Pons (tissue), 1 donor: ENCODE measurements around the gene PARP4.
"Not testable (repeated sequence)": the region's sequence is repeated elsewhere in the genome, so short reads cannot be mapped to it uniquely, and the experiment has no call there.

Experiments
- DNase-seq: peaks from one replicate; pipeline ENCODE4 v3.0.0-alpha.2; 2016; ENCODE audit warnings: low spot score

The PARP4 gene

DNA sequence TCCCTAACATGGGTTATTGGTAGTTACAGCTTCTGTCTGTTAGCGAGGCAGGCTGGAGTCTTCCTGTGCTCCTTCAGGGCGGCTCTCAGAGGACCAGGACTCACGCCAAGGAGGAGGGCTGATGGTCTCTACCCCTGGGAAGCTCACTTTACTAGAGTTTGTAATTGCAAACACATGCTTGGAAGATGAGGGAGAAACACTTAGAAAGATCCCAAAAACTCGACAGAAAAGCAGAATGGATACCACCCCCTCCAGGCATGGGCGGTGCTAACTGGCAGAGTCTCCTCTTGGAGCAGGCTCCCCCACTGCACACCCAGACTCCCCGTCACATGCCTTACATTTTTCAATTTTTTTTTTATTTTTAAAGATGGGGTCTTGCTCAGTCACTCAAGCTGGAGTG lies 62.0 kb downstream of the PARP4 start:
- DNase-seq, result no peak

DNA sequence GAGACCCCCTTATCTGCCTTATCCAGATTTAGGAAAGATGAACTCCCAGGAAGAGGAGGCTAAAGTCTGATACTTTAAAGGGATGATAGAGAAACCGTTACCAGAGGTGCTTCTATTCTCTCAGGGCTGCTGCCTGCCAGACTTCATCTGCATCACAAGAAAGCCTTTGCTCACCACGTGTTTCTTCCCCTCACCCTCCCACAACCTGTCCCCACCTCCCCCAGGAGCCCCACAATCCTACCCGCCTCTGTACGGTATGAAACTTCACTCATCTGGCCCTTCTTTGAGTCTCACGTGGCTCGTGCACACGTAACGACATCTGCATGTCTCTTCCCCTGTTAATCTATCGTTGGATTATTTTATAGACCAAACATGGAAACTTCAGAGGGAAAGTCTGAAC lies 67.7 kb downstream of the PARP4 start:
- not testable (repeated sequence) for DNase-seq

DNA sequence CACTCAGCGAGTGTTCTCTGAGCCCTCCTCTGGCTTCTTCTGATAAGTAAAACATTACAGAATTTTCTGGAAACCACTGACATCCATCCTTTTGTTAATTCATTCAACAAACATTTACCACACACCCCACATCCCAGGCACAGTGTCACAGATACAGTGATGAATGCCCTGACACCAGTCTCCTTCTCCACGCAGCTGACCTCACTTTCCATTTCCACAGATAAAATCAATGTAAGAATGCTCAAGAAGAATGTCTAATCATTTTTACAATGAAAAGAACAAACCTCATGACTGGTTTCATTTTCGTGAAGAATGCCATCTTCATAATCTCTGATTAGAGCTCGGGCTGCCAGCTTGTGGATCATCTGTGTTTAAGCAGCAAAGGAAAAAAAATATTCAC lies 69.2 kb downstream of the PARP4 start:
- DNase-seq, result no peak

DNA sequence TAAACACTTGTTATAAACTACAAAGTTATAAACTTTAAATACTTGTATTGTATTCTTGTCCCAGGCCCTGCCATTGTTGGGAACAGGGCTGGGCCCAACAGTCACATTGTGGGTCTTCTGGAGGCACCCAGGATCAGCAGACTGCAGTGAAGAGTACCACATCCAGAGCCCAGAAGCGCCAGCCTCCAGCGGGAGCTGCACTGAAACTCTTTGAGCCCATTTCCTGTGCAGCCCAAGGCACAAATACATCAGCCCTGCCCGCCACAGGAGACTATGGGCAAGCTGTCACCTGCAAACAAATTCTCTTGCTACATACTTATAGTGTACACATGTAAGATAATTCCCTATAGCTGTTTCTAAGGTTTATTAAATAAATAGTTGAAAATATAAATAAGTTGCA lies 86.5 kb downstream of the PARP4 start:
- DNase-seq, result not testable (repeated sequence)

DNA sequence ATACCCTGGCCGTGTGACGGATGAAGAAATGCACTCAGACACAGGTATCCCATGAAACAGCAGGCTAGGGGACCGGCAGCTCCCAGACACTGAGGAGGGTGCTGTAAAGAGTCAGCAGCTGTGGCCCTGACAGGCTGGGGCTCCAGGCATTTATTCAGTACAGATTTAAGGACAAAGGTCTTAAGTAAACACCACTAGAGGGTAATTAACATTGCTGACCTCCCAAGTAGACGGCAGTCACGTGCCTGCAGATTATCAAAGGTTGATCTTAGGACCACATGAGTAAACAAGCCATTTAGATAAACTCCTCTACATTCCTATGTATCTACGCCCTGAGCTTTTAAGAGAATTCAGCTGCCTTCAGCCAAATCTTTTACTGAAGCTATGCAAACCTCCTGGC lies 92.9 kb downstream of the PARP4 start:
- DNase-seq, result not testable (repeated sequence)

DNA sequence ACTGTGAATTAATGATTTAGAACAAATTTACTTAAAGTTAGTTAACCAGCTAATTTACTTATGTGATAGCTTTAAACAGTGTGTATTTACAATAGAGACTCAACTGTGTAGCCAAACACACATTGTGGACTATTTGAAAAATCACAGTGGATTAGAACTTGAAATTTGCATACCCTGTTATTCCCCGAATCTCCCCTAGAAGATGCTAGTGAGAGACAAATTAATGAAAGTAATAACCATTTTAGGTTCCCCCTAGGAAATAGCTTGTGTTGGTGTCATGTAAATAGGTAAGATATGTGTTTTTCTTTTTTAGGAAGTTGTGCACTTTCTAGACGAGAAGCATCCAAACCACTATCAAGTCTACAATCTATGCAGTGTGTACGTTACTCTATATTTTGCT lies 104.7 kb downstream of the PARP4 start:
- no peak for DNase-seq

DNA sequence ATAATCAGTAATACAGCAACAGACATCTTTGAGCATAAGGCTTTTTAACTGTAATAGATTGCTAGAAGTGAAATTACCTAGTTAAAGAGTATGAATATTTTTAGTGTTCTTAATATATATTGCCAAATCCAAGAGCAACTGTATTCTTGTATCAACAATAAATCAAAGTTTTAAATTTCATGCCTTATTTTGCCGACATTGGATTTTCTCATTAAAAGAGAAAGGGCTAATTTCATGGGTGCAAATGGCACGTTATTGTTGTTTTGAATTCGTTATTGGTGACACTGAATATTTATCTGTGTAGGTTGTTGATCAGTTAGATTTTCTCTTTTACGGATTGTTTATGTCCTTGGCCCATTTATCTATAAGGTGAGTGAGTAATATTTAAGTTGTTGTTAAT lies 106.1 kb downstream of the PARP4 start:
- no peak for DNase-seq

DNA sequence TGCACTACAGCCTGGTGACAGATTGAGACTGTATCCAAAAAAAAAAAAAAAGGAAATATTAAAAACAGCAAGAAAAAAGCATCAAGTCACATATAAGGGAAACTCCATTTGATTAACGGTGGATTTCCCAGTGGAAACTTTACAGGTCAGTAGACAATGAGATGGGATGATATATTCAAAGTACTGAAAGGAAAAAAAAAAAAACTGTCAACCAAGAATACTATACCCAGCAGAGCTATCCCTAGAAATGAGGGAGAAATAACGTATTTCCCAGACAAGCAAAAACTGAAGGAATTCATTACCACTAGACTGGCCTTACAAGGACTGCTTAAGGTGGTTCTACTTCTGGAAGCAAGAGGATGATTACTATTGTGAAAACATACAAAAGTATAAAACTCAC lies 115.8 kb downstream of the PARP4 start:
- DNase-seq, result no peak

DNA sequence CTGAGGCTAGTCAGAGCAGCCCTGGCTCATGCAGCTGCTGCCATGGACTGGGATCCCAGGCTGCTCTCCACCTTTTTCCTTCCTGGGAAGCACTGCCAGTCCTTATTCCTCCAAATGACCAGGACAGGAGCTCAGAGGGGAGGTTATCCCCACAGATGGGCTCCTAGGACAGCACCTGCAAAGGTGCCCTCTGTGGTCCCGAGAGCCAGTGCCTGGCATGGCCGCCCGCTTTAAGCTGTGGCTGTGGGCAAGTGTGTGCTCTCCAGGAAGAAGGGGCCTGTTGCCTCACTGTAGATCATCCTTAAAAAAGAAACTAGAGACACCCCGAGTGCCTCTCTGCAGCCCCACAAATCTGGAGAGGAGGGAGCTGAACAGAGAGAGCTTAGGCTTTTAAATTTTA lies 119.6 kb downstream of the PARP4 start:
- DNase-seq, result no peak

DNA sequence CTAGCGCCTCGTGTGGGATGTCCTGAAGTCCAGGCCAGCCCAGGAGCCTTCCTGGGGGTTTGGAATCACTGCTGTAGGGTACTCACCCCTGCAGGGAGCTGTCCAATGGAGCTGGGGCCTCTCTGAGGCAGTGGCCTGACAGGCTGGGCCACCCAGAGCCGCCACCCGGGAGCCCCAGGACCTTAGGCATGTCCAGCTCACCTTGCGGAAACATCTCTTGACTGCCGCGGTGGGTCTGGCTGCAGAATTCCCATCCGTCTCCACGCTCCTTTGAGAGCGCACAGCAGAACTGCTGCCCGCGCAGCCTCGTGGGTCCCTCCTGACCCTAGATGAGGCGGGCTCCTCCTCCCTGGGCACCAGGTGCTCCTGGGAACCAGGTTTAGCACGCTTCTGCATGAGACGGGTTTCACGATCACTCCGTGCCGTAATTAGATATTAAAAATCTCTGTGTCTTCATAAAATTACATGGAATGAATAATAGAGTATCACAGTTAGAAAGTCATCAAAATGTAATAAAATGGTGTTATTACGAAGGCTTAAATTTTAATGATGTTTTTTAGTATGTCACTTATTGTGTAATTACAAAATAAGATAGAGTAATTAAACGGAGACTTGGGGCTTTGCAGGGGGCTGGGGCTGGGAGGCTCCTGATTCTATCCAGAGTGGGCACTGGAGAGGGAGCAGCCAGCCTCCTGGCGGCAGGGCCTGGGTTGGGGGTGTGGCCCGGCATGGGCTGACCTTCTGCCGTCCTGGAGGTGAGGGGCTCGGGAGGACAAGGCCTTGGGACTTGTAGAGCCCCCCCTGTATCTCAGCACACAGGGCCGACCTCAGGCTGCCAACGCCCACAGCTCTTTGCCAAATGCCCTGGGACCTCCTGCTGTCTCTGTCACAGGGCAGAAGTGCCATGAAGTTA lies 120.6 kb downstream of the PARP4 start:
- not testable (repeated sequence) for DNase-seq

DNA sequence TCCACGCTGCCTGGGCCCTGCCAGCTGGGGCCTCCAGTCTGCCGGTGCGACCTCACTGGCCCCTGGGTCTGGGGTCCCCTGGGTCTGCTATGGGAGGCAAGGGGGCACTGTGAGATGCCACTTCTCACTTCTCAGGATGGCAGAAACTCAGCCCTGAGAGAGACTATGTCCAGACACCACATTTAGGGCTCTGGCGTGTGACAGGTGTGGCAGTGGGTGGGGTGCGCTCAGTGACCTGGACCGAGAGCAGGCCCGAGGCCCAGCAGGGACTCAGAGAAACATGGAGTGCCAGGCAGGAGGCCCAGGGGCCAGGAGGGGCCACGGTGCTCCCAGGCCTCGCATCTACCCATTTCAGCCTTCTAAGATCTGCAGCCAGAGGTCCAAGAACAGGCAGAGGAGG lies 121.8 kb downstream of the PARP4 start:
- DNase-seq, result not testable (repeated sequence)

DNA sequence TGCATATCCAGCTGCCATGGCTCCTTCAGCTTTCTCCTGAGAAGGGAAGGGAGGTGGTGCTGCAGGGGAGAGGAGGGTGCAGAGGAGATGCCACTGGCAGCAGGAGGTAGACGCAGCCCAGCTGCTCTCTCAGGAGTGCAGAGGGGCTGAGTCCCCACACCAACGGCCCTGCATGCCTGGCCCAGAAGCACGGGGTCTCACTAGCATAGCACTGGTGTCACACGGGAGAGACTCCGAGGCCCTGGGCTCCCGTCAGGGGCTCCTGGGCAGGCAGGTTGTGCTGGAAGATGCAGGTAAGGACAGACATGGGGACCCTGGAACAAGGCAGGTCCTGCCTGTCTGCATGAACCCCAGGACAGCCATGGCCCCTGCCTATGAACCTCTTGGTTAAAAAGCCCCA lies 123.1 kb downstream of the PARP4 start:
- DNase-seq, result no peak

DNA sequence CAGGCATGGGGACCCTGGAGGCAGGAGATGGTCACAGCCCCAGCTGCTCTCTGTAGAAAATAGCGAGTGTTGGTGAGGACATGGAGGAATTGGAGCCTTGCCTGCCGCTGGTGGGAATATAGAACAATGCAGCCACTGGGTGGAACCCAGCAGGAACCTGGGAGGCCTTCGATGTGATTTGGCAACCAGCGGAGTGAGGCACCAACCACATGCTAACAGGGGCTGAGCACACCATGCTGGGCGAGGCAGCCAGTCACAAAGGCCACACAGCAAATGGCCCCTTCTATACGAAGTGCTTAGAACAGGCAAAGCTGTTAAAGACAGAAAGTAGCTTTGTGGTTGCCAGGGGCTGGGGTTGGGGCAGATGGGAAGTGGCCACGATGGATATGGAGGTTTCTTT lies 123.8 kb downstream of the PARP4 start:
- not testable (repeated sequence) for DNase-seq

DNA sequence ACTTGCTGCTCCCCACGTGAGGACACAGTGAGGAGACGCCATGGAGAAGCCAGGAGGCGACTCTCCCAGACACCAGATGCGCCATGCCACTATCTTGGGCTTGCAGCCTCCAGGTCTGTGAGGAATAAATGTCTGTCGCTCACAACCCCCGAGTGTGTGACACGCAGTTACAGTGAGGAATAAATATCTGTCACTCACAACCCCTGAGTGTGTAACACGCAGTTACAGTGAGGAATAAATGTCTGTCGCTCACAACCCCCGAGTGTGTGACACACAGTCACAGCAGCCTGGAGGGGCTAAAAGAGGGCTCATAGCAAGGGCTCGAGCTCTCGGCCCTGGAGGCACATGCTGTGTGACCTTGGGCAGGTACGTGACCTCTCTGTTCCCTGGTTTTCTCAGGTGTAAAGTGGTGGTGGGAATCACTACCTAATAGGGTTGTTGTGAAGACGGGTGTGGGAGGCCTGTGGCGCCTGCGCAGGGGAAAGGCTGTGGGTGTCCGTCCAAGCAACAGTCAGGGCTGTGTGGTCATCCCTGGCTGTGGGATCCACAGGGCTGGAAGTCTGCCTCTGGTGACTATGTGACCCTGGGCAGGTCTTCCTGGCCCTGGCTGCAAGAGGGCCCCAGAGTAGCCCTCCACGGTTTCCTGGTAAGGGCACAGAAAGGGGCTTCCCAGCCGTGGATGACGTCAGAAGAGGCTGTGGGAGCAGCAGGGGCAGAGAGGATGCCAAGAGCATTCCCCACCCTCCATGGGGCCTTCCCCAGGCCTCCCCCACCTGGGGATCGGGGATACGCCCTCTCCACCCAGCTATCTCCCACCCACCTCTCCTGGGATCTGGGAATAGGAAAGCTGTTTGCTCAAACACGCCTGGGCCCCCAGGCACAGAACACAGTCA lies 125.5 kb downstream of the PARP4 start:
- DNase-seq, result no peak

DNA sequence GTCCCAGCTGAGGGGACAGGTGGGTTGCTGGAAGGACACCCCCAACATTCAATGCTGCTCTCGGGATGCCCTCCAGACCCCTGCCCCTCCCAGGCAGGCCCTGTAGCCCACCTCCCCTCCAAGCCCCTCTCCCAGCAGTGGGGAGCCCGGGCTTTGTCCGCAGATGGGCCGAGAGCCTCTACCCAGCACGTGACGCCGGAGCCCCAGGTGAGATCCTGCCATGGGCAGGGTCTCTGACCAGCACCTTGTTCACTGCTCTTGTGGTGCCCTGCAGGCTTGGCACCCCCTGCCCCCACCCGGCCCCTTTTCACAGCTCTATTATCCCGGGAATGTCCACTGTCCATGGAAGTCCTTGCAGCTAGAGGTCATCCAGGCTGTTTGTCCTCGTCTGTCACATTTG lies 126.7 kb downstream of the PARP4 start:
- no peak for DNase-seq

DNA sequence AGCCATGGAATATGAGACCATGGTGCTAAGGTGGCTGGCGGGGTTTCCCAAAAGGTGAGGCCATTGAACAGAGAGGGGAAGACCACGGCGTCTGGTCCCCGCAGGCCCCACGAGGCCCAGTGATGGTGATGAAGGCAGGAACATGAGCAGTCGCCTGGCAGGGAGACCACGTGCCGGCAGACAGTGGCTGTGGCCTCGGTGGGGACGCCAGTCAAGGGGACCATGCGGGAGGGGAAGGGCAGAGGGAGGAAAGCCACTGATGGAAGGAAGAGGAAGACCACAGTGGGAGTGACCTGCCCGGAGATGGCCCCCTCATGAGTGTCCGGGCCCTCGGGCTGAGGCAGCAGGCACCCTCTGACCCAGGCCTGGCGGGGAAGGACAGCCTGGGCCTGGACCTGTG lies 127.6 kb downstream of the PARP4 start:
- not testable (repeated sequence) for DNase-seq

DNA sequence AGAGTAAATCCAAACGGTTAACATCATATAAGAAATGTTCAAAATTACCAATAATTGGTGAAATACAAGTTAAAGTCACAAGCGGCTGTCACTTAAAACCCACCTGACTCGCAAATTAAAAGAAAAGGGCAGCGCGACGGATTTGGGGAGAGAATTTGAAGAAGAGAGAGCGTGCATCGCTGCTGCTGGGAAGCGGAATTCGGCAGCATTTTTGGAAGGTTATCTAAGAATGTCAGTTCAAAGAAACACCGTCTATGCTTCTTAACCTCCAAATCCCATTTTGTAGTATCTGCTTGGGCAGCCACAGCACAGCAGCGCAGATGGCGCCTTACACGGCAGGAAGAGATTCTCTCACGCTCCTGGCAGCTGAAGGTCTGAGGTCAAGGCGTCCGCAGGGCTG lies 128.5 kb downstream of the PARP4 start:
- DNase-seq, result not testable (repeated sequence)

DNA sequence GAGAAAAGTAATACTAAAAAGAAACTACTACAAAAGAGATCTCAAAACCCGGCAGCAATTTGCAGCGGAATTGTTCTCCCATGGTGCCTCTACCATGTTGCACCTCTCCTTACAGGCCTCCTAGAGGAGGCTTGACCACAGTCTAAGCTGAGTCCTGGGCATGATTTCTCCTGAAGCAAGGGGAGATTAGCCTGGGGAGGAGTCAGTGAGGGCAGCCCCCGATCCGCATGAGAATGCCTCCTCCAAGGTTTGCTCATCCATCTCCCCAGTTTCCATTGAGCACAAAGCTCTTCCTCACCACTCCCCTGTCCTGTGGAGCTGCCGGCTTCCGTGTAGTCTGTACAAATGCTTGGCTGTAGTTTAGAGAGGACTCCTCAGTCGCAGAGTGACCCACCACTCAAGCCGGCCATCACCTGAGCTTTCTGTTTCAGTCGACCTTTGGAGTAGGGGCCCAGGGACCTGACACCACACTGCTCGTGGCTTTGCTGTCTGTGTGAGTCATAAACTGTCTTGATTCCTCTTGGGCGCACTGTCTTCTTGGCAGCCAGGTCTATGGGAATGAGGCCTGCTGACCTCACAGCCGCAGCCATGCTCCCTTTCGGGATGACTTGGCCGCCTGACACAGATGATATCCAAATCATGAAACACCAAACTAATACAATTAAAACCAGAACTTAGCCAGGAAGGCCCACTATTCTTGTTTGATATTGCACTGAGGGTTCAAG lies 130.9 kb downstream of the PARP4 start:
- DNase-seq, result no peak

DNA sequence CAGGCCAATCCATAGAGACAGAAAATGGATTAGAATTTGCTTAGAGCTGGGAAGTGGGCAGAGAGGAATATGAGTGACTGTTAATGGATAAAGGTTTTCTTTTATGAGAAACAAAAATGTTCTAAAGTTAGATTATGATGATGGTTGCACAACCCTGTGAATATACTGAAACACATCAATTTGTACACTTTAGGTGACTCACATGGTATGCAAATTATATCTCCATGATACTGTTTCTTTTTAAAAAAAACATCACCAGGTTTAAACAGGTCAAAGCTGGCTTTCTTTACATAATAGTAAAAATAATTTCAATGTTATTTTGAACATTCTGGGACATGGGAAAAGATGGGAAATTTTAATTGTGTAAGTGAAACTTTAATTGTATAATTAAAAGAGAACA lies 131.7 kb downstream of the PARP4 start:
- not testable (repeated sequence) for DNase-seq

DNA sequence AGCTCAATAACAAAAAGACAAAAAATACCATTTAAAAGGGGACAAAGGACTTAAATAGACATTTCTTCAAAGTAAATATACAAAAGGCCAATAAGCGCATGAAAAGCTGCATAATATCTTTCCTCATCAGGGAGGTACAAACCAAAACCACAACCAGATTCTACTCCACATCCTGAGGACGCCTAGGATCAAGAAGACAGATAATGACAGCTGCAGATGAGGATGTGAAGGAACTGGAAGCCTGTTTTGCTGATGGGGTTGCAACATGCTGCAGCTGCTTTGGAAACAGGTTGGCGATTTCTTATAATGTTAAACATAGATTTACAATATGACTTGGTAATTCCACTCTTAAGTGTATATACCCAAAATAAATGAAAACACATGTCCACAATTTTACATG lies 132.4 kb downstream of the PARP4 start:
- not testable (repeated sequence) for DNase-seq

DNA sequence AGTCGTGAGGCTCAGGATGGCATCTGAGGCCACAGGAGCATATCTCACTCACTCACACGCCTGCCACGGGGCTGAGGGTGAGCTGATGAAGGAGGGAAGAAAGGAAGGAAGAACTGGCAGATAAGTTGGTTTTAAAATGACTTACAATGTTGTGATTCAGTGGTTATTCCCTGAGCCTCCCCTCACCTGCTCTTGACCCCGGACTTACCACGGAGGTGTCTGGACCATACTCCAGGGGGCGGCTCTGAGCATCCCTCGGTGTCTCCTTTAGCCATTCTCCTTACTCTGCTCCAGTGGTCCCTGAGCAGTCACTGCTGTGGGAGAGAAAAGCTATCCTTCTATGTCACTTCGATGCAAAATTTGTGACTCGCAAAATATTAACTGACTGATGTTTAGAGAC lies 141.3 kb downstream of the PARP4 start:
- not testable (repeated sequence) for DNase-seq
